ENCODE data around the gene PIP5K1C. TPM values are rescaled to one million over a fixed set of nuclear protein-coding genes. Genes with fewer than 3 reads are reported as not detected.

Gene PIP5K1C
- total and polyA plus RNA-seq, 7 donors = 8.7 to 22.4 (median 16.3) TPM

- WGBS, 3 donors = 48 to 52% (median 49%) methylated on average over 32 to 40 of the region's 40 CpGs
- TF ChIP-seq CTCF (IDR thresholded peaks at IDR 0.05) = no peak
- intact Hi-C loops (cut with DNase I) = no loop called here
- no peak for DNase-seq
- H3K4me1 ChIP-seq = peaks cover 36% of the 10 kb centered on the region
- no peaks in the 10 kb centered on the region for H3K27me3 ChIP-seq (ENCODE audit: insufficient read depth in 3 of 3, low read length in 2 of 3)
- H3K9me3 ChIP-seq = no peaks in the 10 kb centered on the region
- peak overlapping the region; percentile 48 for H3K4me3 ChIP-seq
- peak overlapping the region; percentile 80 for H3K27ac ChIP-seq
- peak in 2 of 4 donors; percentile 6 to 14 for ATAC-seq
- no peaks in the 10 kb centered on the region for H3K36me3 ChIP-seq (ENCODE audit: insufficient read depth in 1 of 2, low read depth in 1 of 2)
Measured at GRCh38 chr19:3671680-3672574, 28.3 kb downstream of the PIP5K1C start.

- TF ChIP-seq CTCF (IDR thresholded peaks at IDR 0.05) = no peak
- Histone ChIP-seq H3K27ac (peak overlapping the region; percentile 80), H3K9me3 (no peaks in the 10 kb centered on the region), H3K36me3 (ENCODE audit: insufficient read depth in 1 of 2, low read depth in 1 of 2) (no peaks in the 10 kb centered on the region), H3K4me1 (peaks cover 36% of the 10 kb centered on the region), H3K27me3 (ENCODE audit: insufficient read depth in 3 of 3, low read length in 2 of 3) (no peaks in the 10 kb centered on the region), H3K4me3 (peak overlapping the region; percentile 48)
- peak; percentile 46 to 60 (median 53) for ATAC-seq
- WGBS, 3 donors = 38 to 44% (median 43%) methylated on average over 42 to 45 of the region's 45 CpGs
- intact Hi-C loops (cut with DNase I) = no loop called here
- DNase-seq = peak; percentile 82 to 85
Measured at GRCh38 chr19:3670796-3671679, 29.2 kb downstream of the PIP5K1C start.

- DNase-seq = peak; percentile 78 to 87
- no peak for TF ChIP-seq CTCF (IDR thresholded peaks at IDR 0.05)
- intact Hi-C loops (cut with DNase I) = no loop called here
- Histone ChIP-seq H3K4me1 (peaks cover 36% of the 10 kb centered on the region), H3K36me3 (ENCODE audit: insufficient read depth in 1 of 2, low read depth in 1 of 2) (peaks cover 0 to 1% of the 10 kb centered on the region in 2 donors), H3K4me3 (peak overlapping the region; percentile 48), H3K9me3 (no peaks in the 10 kb centered on the region), H3K27ac (peak overlapping the region; percentile 80), H3K27me3 (ENCODE audit: insufficient read depth in 3 of 3, low read length in 2 of 3) (no peaks in the 10 kb centered on the region)
- ATAC-seq = peak; percentile 58 to 85 (median 80)
- WGBS, 3 donors = 23 to 25% (median 25%) methylated on average over 30 to 33 of the region's 33 CpGs
Measured at GRCh38 chr19:3669947-3670795, 30.1 kb downstream of the PIP5K1C start.
